DMS53 treated with DMSO at 0.1 percent for 48 hours (cell line): ENCODE results near the gene RASL11B.

Experiments
- DNase-seq: peaks from one replicate; lab custom pipeline; 2025; ENCODE audit not compliant: unreplicated experiment; lab: John Stamatoyannopoulos, UW

Gene RASL11B

DNA sequence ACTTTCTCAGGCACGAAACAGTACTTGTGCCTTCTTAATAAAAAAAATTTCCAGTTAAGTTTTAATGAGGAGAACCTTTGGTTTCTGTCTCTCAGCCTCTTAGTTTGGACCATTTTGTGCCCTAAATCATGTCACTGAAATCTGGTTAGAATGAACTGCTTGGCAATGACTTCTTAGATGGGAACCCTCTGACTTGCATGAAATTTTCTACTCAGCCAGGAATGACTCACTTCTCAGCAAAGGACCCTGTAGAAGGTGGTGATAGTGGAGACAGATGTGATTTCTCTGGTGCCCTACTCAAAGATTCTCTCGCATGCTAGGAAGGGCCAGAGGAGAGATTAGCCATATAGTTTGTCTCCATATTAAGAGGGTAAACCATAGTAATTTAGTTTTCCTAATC, 50.5 kb downstream of the RASL11B start:
- DNase-seq = no peak

DNA sequence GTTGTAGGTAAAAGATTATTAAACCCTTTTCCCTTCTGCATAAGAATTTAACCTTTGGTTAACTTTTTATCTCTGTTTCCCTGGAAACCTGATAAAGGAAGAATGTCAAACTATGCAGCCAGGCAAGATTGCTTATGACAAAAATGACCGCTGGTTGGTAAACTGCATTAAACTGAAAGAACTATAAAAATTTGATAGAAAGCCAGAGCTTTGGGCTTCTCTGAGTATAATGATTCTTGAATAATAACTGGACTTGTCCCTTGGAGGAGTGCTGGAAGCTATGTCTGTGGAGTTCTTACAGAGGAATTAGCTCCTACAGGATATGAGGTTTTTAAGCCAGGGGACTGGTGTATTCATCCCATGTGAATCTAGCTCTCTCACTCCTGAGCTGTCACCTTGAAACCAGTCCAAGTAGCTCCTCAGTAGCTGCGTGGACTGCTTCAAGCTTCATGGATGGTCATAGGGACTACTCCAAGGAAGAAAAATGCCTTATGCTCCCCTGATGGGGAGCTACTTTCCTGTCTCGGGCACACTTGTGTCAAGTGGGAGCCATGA, 52.0 kb downstream of the RASL11B start:
- DNase-seq = no peak

DNA sequence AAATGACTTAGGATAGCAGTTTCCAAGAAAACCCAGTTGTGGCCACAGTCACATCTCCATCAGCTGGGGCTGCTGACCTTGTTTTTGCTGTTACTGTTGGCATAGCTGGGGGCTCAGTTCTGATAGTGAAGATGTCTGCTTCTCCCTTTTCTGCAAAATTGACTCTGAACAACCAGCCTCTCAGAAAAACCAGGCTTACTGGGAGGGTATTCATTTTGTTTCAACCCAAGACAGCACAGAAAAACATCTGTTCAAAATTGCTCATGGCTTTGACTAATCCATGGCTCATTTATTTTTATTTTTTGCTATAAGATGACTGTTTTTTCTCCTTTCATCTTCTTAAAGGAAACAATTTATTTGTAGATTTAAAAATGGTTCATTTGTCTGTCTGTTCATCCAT, 53.1 kb downstream of the RASL11B start:
- no peak for DNase-seq

DNA sequence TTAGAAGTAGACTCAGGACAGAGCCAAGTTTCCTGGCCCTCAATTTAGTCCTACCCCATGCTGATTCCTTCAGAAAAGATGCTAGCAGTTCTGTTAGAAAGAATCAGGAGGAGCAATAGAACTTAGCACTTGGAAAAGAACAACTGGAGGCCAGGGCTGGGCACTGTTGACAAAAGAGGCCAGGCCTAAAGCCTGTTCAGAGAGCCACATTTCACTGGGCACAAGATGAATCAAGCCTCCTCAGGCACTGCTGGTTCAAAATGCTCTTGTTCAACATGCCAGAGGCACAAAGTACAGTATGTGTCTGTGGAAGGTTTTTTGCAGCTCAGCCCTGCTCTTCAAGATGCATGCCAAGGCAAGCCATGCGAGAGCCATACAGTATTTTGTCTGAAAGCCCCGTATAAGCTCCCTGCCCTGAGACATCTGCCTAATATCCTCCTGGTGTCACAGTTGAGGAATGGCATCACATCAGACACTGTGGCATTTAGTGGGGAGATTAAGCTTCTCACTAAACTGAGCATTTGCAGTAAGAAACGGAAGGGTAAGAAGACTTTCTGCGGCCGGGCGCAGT, 53.7 kb downstream of the RASL11B start:
- no peak for DNase-seq
